Activated CD8-positive, alpha-beta T cell treated with anti-CD3 and anti-CD28 coated beads for 36 hours (primary cell): ENCODE data around the gene NTRK2. TPM values are rescaled to one million over a fixed set of nuclear protein-coding genes. Genes with fewer than 3 reads are reported as not detected.

ENCODE experiments used
- ATAC-seq: fragments of 200-7000 bp; cut with Tn5 transposase; one replicate; pipeline ENCODE4 v1.10.0; 2021; ENCODE audit warnings: mild to moderate bottlenecking, moderate library complexity
- CTCF ChIA-PET: fragments of 350-600 bp; sonication (Branson Sonifier 250); formaldehyde crosslinking; loops from one replicate; lab custom pipeline; 2021; ENCODE audit warnings: antibody characterized with exemption; lab: Charles Lee
- POLR2A ChIA-PET: fragments of 350-600 bp; sonication (Branson Sonifier 250); formaldehyde crosslinking; loops from one replicate; lab custom pipeline; 2021; ENCODE audit warnings: antibody characterized with exemption; lab: Charles Lee
- DNase-seq: peaks from one replicate; pipeline ENCODE4 v3.0.0-alpha.2; 2020
- H3K27ac Mint-ChIP-seq: one replicate; pipeline ENCODE4 v1.8.0; 2021; ENCODE audit warnings: mild to moderate bottlenecking, mixed read lengths
- H3K27me3 Mint-ChIP-seq: one replicate; pipeline ENCODE4 v1.8.0; 2021; ENCODE audit warnings: mixed read lengths
- H3K36me3 Mint-ChIP-seq: one replicate; pipeline ENCODE4 v1.8.0; 2021; ENCODE audit warnings: low read depth, mixed read lengths
- H3K4me1 Mint-ChIP-seq: one replicate; pipeline ENCODE4 v1.8.0; 2021; ENCODE audit warnings: low read depth, mixed read lengths
- H3K4me3 Mint-ChIP-seq: one replicate; pipeline ENCODE4 v1.8.0; 2021; ENCODE audit warnings: mild to moderate bottlenecking, moderate library complexity, mixed read lengths
- H3K9me3 Mint-ChIP-seq: one replicate; pipeline ENCODE4 v1.8.0; 2021; ENCODE audit warnings: mixed read lengths
- intact Hi-C: fragments of 100-400 bp; cut with micrococcal nuclease; formaldehyde crosslinking; loops from one replicate; pipeline ENCODE4 v1.10.0; 2022
- total RNA-seq, 2 experiments: library from RNA; stranded (reverse); gene quantifications; one replicate each; pipeline ENCODE4 v1.2.3, GENCODE V29; 2021
- TF ChIP-seq, protein P1 (sequence below): fragments of 200-600 bp; IDR thresholded peaks from one replicate; pipeline ENCODE4 v1.8.0; 2022; ENCODE audit warnings: antibody characterized with exemption, mild to moderate bottlenecking

NTRK2 gene
- total RNA-seq, 2 experiments from 2014 or later = 0.07 to 0.09 TPM

DNA sequence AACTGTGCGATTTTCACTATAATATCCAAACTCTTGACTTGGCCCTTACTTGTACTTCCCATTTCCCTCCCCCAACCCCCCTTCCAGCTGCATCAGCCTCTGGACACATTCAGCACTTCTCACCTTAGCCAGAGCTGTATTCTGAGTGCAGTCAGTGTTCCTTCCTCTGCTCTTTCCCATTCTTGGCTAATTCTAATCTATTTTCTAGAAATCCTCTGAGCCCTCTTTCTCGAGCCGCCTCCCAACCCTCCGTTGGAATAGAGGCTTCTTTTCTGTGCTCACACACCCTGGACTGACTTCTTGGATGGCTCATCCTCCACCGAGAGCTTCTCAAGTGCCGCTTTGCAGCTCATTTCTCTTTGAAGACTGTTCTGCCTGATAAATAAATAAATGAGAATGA lies 188.8 kb downstream of the NTRK2 start:
- ChIA-PET CTCF (no interaction called here), POLR2A (no interaction called here)
- H3K4me1 Mint-ChIP-seq = no peaks in the 10 kb centered on the region
- H3K27me3 Mint-ChIP-seq = peaks cover 3% of the 10 kb centered on the region
- no peak for ATAC-seq
- DNase-seq = no peak
- no peaks in the 10 kb centered on the region for H3K9me3 Mint-ChIP-seq
- H3K27ac Mint-ChIP-seq = no peak overlapping the region
- H3K4me3 Mint-ChIP-seq = no peak overlapping the region
- TF ChIP-seq, protein P1, sequence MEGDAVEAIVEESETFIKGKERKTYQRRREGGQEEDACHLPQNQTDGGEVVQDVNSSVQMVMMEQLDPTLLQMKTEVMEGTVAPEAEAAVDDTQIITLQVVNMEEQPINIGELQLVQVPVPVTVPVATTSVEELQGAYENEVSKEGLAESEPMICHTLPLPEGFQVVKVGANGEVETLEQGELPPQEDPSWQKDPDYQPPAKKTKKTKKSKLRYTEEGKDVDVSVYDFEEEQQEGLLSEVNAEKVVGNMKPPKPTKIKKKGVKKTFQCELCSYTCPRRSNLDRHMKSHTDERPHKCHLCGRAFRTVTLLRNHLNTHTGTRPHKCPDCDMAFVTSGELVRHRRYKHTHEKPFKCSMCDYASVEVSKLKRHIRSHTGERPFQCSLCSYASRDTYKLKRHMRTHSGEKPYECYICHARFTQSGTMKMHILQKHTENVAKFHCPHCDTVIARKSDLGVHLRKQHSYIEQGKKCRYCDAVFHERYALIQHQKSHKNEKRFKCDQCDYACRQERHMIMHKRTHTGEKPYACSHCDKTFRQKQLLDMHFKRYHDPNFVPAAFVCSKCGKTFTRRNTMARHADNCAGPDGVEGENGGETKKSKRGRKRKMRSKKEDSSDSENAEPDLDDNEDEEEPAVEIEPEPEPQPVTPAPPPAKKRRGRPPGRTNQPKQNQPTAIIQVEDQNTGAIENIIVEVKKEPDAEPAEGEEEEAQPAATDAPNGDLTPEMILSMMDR = no peak
- H3K36me3 Mint-ChIP-seq = no peaks in the 10 kb centered on the region
- intact Hi-C loops = no loop called here

DNA sequence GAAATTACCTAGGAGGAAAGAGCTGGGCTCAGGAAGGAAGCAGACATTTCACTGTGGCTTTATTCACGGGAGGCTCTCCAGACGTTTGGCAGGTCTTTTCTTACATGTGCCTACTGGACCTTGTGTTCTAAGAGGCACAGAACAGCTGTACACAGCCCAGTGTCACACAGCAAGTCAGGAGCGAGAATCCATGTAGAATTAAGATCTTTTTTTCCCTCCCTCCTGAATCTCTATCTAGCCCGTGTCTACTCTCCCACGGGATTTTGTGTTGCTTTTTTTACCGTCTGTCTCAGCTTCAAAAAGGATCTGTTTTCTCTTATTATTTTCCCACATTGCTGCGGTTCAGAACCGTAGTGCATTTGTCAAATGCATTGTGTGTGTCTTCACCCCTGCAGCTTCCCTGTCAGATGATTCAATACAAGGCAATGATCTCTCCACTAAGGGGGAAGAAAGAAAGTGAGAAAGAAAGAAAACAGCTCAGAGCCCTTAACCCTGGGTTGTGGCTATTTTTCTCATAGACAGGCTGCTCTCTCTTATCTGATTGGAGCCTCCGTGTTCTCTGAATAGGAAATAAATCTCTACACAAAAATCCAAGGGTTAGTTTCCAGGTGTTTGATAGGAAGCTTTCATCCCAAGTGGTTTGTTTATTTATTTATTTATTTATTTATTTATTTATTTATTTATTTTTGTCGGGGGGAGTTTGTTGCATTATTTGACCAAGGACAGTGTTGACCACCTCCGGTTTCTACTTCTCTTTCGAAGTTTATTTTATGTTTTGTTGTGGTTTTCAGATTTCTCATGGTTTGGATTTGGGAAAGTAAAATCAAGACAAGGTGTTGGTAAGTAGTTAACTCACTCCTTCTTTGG lies 191.0 kb downstream of the NTRK2 start:
- H3K4me1 Mint-ChIP-seq = no peaks in the 10 kb centered on the region
- no peak for ATAC-seq
- H3K27ac Mint-ChIP-seq = no peak overlapping the region

DNA sequence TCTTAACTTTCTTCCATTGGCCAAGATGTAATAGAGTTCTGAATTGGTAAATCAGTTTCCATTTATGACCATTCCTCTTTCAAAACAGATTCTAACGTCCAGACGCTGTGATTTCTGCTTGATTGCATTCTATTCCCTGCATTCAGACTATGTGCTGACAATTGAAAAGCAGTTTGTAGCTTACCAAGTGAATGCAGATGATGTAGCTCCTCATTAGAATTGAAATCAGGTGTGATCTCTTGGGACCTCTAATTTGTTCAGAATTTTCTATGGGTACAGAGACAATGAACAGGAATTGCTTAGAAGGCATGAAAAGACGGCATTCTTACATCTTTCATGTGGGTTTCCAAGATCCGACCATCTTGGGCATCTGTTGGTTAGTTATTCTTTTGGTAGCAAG lies 191.9 kb downstream of the NTRK2 start:
- no peaks in the 10 kb centered on the region for H3K9me3 Mint-ChIP-seq
- CTCF ChIA-PET = no interaction called here
- H3K4me3 Mint-ChIP-seq = no peak overlapping the region
- H3K27me3 Mint-ChIP-seq = peaks cover 3% of the 10 kb centered on the region
- H3K4me1 Mint-ChIP-seq = no peaks in the 10 kb centered on the region
- TF ChIP-seq, protein P1 = no peak
- intact Hi-C loops = no loop called here
- no peak for DNase-seq
- H3K36me3 Mint-ChIP-seq = no peaks in the 10 kb centered on the region
- POLR2A ChIA-PET = no interaction called here
- no peak for ATAC-seq
- no peak overlapping the region for H3K27ac Mint-ChIP-seq

More for the DNA sequence above, 191.0 kb downstream of the NTRK2 start:
- Mint-ChIP-seq H3K9me3 (no peaks in the 10 kb centered on the region), H3K27me3 (peaks cover 3% of the 10 kb centered on the region), H3K4me3 (no peak overlapping the region), H3K36me3 (no peaks in the 10 kb centered on the region)
- POLR2A ChIA-PET = no interaction called here
- intact Hi-C loops = no loop called here
- TF ChIP-seq, protein P1 = no peak
- CTCF ChIA-PET = no interaction called here
- no peak for DNase-seq

DNA sequence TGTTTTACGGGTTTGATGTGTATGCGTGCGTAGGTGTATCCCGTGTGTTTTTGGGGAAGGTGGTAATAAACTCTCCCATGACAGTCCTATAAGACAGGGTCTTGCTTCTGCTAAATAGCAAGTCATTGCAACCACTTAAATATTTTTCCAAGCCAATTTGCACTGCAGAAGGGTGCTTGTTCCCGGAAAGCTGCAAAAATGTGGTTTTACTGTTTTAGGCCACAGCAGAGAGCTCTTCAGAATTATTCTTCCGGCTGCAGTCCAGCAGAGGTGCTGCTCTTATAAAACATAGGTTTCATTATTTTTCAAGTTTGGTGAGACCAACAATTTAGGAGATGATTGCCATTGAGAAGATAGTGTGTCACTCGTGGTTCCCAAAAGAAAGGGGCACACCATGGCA lies 192.8 kb downstream of the NTRK2 start:
- CTCF ChIA-PET = no interaction called here
- Mint-ChIP-seq H3K4me3 (no peak overlapping the region), H3K9me3 (no peaks in the 10 kb centered on the region)

DNA sequence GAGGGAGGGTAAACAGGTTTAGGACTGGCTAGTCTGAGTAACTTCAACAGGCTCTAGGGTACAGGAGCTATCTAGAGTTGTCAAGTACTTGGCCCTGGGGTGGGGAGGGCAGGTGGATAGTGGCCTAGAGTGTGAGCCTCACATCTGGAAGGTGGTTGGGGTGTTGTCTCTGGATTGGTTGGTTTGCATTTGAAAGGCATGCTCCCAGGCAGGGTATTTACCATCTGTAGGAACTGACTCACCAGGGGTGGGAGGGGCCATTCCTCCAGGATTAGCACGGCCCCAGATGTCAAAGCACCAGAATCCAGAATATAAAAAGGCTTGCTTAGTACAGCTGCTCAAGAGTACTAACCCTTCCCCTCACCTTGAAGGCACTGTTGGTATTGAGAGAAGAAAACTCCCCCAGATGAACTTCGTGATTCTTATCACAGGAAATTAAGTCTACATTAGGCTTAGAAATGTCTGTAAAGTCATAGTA lies 193.3 kb downstream of the NTRK2 start:
- Mint-ChIP-seq H3K9me3 (no peaks in the 10 kb centered on the region), H3K4me1 (no peaks in the 10 kb centered on the region), H3K4me3 (no peak overlapping the region), H3K27me3 (peaks cover 3% of the 10 kb centered on the region), H3K36me3 (no peaks in the 10 kb centered on the region), H3K27ac (no peak overlapping the region)
- DNase-seq (no peak), ATAC-seq (no peak)
- intact Hi-C loops = no loop called here
- TF ChIP-seq, protein P1 = no peak
- CTCF ChIA-PET = no interaction called here
- POLR2A ChIA-PET = interaction anchor here (0.6 kb wide), 1 partner anchor 27 kb away, joined by 3 read pairs; no protein-coding TSS in a partner anchor

More for the DNA sequence above, 192.8 kb downstream of the NTRK2 start:
- no peak for DNase-seq
- no peak for ATAC-seq
- intact Hi-C loops = no loop called here
- Mint-ChIP-seq H3K27me3 (peaks cover 3% of the 10 kb centered on the region), H3K4me1 (no peaks in the 10 kb centered on the region), H3K27ac (no peak overlapping the region), H3K36me3 (no peaks in the 10 kb centered on the region)
- TF ChIP-seq, protein P1 = no peak
- POLR2A ChIA-PET = no interaction called here
